ENCODE results near the gene NUBPL. TPM values are rescaled to one million over a fixed set of nuclear protein-coding genes. Genes with fewer than 3 reads are reported as not detected.

The NUBPL gene
- total RNA-seq, 2 experiments from 2014 or later, result 4.8 to 6.4 TPM

Other genes starting within 250 kb of the NUBPL start
- gene HEATR5A, start 140.9 kb upstream of the NUBPL start, total RNA-seq, result 1 to 10 TPM; 7.1 to 9.6 TPM
- 10 to 100 TPM; 15.2 to 15.7 TPM for gene DTD2, start 103.9 kb upstream of the NUBPL start, total RNA-seq
- gene GPR33, start 73.4 kb upstream of the NUBPL start, total RNA-seq, result not detected

Measured in activated CD4-positive, alpha-beta T cell treated with anti-CD3 and anti-CD28 coated beads, Interleukin-2, amount 10 ng/mL, durations not matched to agents 7 days and 5 days (primary cell).